ENCODE data around the gene EYA2. TPM values are rescaled to one million over a fixed set of nuclear protein-coding genes. Genes with fewer than 3 reads are reported as not detected.
"Not testable (repeated sequence)": the region's sequence is repeated elsewhere in the genome, so short reads cannot be mapped to it uniquely, and the experiment has no call there.

Gene EYA2
- total RNA-seq, 4 donors from 2014 or later = 8.9 to 18.0 (median 9.5) TPM

- ATAC-seq (ENCODE audit: low FRiP score) (no peak), DNase-seq (ENCODE audit: low spot score) (no peak)
Observed at GRCh38 chr20:47174456-47175243, 280.0 kb downstream of the EYA2 start.

DNA sequence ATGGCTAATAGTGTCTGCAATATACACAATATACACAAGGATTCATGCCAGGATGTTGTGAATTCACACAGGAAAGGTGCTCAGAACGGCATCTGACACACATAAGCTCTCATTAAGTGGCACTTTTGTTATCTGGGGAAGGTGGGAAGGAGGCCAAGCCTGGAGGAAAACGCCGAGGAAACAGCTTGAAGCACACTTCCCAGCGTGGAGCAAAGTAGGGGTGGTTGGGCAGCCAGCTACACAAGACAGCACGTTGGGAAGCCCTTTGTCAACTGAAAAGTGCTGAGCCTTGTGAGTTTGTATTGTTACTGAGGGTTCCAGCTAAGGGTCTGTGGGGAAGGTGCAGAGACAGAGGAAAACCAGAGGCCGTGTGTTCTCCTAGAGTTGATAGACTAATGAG, 280.9 kb downstream of the EYA2 start:
- DNase-seq (ENCODE audit: low spot score) (no peak), ATAC-seq (ENCODE audit: low FRiP score) (no peak)
- TF ChIP-seq, protein P1, sequence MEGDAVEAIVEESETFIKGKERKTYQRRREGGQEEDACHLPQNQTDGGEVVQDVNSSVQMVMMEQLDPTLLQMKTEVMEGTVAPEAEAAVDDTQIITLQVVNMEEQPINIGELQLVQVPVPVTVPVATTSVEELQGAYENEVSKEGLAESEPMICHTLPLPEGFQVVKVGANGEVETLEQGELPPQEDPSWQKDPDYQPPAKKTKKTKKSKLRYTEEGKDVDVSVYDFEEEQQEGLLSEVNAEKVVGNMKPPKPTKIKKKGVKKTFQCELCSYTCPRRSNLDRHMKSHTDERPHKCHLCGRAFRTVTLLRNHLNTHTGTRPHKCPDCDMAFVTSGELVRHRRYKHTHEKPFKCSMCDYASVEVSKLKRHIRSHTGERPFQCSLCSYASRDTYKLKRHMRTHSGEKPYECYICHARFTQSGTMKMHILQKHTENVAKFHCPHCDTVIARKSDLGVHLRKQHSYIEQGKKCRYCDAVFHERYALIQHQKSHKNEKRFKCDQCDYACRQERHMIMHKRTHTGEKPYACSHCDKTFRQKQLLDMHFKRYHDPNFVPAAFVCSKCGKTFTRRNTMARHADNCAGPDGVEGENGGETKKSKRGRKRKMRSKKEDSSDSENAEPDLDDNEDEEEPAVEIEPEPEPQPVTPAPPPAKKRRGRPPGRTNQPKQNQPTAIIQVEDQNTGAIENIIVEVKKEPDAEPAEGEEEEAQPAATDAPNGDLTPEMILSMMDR (IDR thresholded peaks at IDR 0.05) = no peak

More at GRCh38 chr20:47174456-47175243, 280.0 kb downstream of the EYA2 start:
- TF ChIP-seq, protein P1 (IDR thresholded peaks at IDR 0.05) = no peak

GRCh38 chr20:47176217-47176616, 281.6 kb downstream of the EYA2 start:
- not testable (repeated sequence) for DNase-seq (ENCODE audit: low spot score)

GRCh38 chr20:47178277-47178676, 283.6 kb downstream of the EYA2 start:
- ATAC-seq (ENCODE audit: low FRiP score) (no peak), DNase-seq (ENCODE audit: low spot score) (no peak)
- TF ChIP-seq, protein P1 (IDR thresholded peaks at IDR 0.05) = no peak

More at GRCh38 chr20:47176217-47176616, 281.6 kb downstream of the EYA2 start:
- not testable (repeated sequence) for ATAC-seq (ENCODE audit: low FRiP score)

- TF ChIP-seq, protein P1 (IDR thresholded peaks at IDR 0.05) = no peak
- DNase-seq (ENCODE audit: low spot score) = no peak
Observed at GRCh38 chr20:47178851-47179250, 284.2 kb downstream of the EYA2 start.

DNA sequence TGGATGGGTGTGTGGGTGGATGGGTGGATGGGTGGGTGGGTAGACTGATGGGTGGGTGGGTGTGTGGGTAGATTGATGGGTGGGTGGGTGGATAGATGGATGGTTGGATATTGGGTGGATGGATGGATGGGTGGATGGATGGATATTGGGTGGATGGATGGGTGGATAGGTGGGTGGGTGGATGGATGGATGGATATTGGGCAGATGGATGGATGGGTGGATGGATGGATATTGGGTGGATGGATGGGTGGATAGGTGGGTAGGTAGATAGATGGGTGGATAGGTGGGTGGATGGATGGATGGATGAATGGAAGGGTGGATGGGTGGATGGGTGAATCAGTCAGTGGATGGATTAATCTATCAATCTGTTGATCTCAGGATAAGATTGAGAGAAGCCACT, 284.6 kb downstream of the EYA2 start:
- no peak for ATAC-seq (ENCODE audit: low FRiP score)
- no peak for DNase-seq (ENCODE audit: low spot score)
- TF ChIP-seq, protein P1 (IDR thresholded peaks at IDR 0.05) = no peak

More at GRCh38 chr20:47178851-47179250, 284.2 kb downstream of the EYA2 start:
- ATAC-seq (ENCODE audit: low FRiP score) = no peak

GRCh38 chr20:47181056-47181862, 286.6 kb downstream of the EYA2 start:
- TF ChIP-seq, protein P1 (IDR thresholded peaks at IDR 0.05) = no peak
- no peak for ATAC-seq (ENCODE audit: low FRiP score)
- DNase-seq (ENCODE audit: low spot score) = no peak
